RWPE1 (cell line): ENCODE results near the gene TRIM3.

Experiments used
- CTCF ChIA-PET: fragments of 350-600 bp; sonication (Branson Sonifier 250); formaldehyde crosslinking; extraction: SDS; loops from one replicate; lab custom pipeline; 2021; lab: Yijun Ruan, JAX
- POLR2A ChIA-PET: fragments of 400-600 bp; formaldehyde crosslinking; extraction: SDS; loops from one replicate; lab custom pipeline; 2020; ENCODE audit warnings: antibody characterized with exemption; ENCODE audit not compliant: low non-redundant PET; lab: Yijun Ruan, JAX
- DNase-seq: peaks from one replicate; pipeline ENCODE4 v3.0.0; 2012; ENCODE audit warnings: low spot score
- H3K27ac ChIP-seq: fragments of 450-650 bp; 2 replicates; pipeline ENCODE4 v1.5.1; 2017
- CTCF ChIP-seq: fragments of 450-650 bp; conservative IDR thresholded peaks from 2 replicates; pipeline ENCODE4 v1.5.1; 2017; ENCODE audit warnings: low read depth, mild to moderate bottlenecking

Gene TRIM3

GRCh38 chr11:6437423-6437822 lies 36.3 kb downstream of the TRIM3 start:
- POLR2A ChIA-PET = no interaction called here
- DNase-seq = no peak
- CTCF ChIA-PET = no interaction called here
- no peak for TF ChIP-seq CTCF
- H3K27ac ChIP-seq = no peak overlapping the region

- CTCF ChIA-PET = no interaction called here
- POLR2A ChIA-PET = no interaction called here
- no peak for TF ChIP-seq CTCF
- no peak for DNase-seq
- H3K27ac ChIP-seq = no peak overlapping the region
Measured at GRCh38 chr11:6433998-6434660, 39.6 kb downstream of the TRIM3 start.

GRCh38 chr11:6431861-6432260 lies 41.9 kb downstream of the TRIM3 start:
- H3K27ac ChIP-seq = no peak overlapping the region
- CTCF ChIA-PET = interaction anchor here (0.6 kb wide), 1 partner anchor 272 kb away, joined by 3 read pairs; no protein-coding TSS in a partner anchor
- DNase-seq = peak; percentile 83
- no peak for TF ChIP-seq CTCF
- POLR2A ChIA-PET = no interaction called here

- CTCF ChIA-PET = interaction anchor here (0.7 to 1.5 kb wide), 2 partner anchors 17 to 206 kb away, joined by 4 to 5 read pairs; no protein-coding TSS in a partner anchor
- POLR2A ChIA-PET = no interaction called here
- no peak for DNase-seq
- no peak overlapping the region for H3K27ac ChIP-seq
- no peak for TF ChIP-seq CTCF
Measured at GRCh38 chr11:6427516-6427915, 46.2 kb downstream of the TRIM3 start.

- TF ChIP-seq CTCF = no peak
- DNase-seq = no peak
- ChIA-PET CTCF (interaction anchor here (0.7 kb wide), 1 partner anchor 9 kb away, joined by 3 read pairs; no protein-coding TSS in a partner anchor), POLR2A (no interaction called here)
- no peak overlapping the region for H3K27ac ChIP-seq
Measured at GRCh38 chr11:6420677-6421076, 53.1 kb downstream of the TRIM3 start.

GRCh38 chr11:6419009-6419631 lies 54.6 kb downstream of the TRIM3 start, which contains the start of gene APBB1:
TSS of gene APBB1 (minus strand) at chr11:6419094. CDS start at chr11:6411347, 7,747 bp downstream.
- peak; percentile 57 for DNase-seq
- ChIA-PET POLR2A (no interaction called here), CTCF (interaction anchor here (0.8 to 1.5 kb wide), 3 partner anchors 24 to 87 kb away, joined by 3 to 4 read pairs (median 3); no protein-coding TSS in a partner anchor)
- no peak for TF ChIP-seq CTCF
- peak within 1 kb of the TSS; percentile 56 for H3K27ac ChIP-seq
